Mesendoderm (in vitro differentiated cells): Measurements from ENCODE around the gene TPPP.

Source experiments
- DNase-seq: peaks from one replicate; pipeline ENCODE4 v3.0.0; 2013
- H2AK5ac ChIP-seq: 2 replicates; pipeline ENCODE4 v1.6.1; 2013; ENCODE audit warnings: low read length, inconsistent platforms
- H2BK120ac ChIP-seq: 2 replicates; pipeline ENCODE4 v1.6.1; 2013; ENCODE audit warnings: low read depth, mild to moderate bottlenecking, low read length, moderate library complexity, mixed read lengths
- H2BK15ac ChIP-seq: replicated peaks from 2 replicates; pipeline ENCODE4 v1.6.1; 2013; ENCODE audit warnings: low read depth, mild to moderate bottlenecking, moderate library complexity
- H2BK5ac ChIP-seq: 2 replicates; pipeline ENCODE4 v1.6.1; 2013; ENCODE audit warnings: low read length, inconsistent platforms
- H3K18ac ChIP-seq: 2 replicates; pipeline ENCODE4 v1.6.1; 2013; ENCODE audit warnings: mild to moderate bottlenecking, low read length, mixed read lengths
- H3K23ac ChIP-seq: one replicate; pipeline ENCODE4 v1.6.1; 2013; ENCODE audit warnings: low read length
- H3K27ac ChIP-seq: 2 replicates; pipeline ENCODE4 v1.5.1; 2013; ENCODE audit warnings: low read depth, mild to moderate bottlenecking, inconsistent platforms, low read length, moderate library complexity
- H3K27me3 ChIP-seq: 2 replicates; pipeline ENCODE4 v1.6.1; 2013; ENCODE audit warnings: low read length, control low read depth, mild to moderate bottlenecking, inconsistent platforms; ENCODE audit not compliant: insufficient read depth, poor library complexity
- H3K36me3 ChIP-seq: 2 replicates; pipeline ENCODE4 v1.6.1; 2013; ENCODE audit warnings: low read length, inconsistent platforms; ENCODE audit not compliant: control insufficient read depth, insufficient read depth
- H3K4ac ChIP-seq: one replicate; pipeline ENCODE4 v1.6.1; 2013; ENCODE audit warnings: low read depth, mild to moderate bottlenecking, low read length, moderate library complexity
- H3K4me1 ChIP-seq: 2 replicates; pipeline ENCODE4 v1.6.1; 2013; ENCODE audit warnings: low read depth, low read length, inconsistent platforms; ENCODE audit not compliant: control insufficient read depth
- H3K4me2 ChIP-seq: 2 replicates; pipeline ENCODE4 v1.6.1; 2013; ENCODE audit warnings: low read length
- H3K4me3 ChIP-seq: 2 replicates; pipeline ENCODE4 v1.5.1; 2013; ENCODE audit warnings: mild to moderate bottlenecking, low read length
- H3K56ac ChIP-seq: one replicate; pipeline ENCODE4 v1.6.1; 2013; ENCODE audit warnings: low read length
- H3K79me1 ChIP-seq: 2 replicates; pipeline ENCODE4 v1.6.1; 2013; ENCODE audit warnings: low read length, inconsistent platforms
- H3K79me2 ChIP-seq: 2 replicates; pipeline ENCODE4 v1.6.1; 2013; ENCODE audit warnings: mild to moderate bottlenecking, low read length; ENCODE audit not compliant: control insufficient read depth, insufficient read depth
- H3K9ac ChIP-seq: 2 replicates; pipeline ENCODE4 v1.6.1; 2013; ENCODE audit warnings: low read length, inconsistent platforms
- H4K5ac ChIP-seq: one replicate; pipeline ENCODE4 v1.6.1; 2013; ENCODE audit warnings: low read length
- H4K8ac ChIP-seq: one replicate; pipeline ENCODE4 v1.6.1; 2013; ENCODE audit warnings: low read depth, mild to moderate bottlenecking, control low read depth, low read length, moderate library complexity
- WGBS: extraction: QIAGEN DNeasy Blood & Tissue Kit; methylation state at CpG from one replicate; pipeline ENCODE4 v1.1.7; 2013; ENCODE audit warnings: low lambda C conversion rate, missing lambda C conversion rate; ENCODE audit not compliant: insufficient coverage; ENCODE audit errors: extremely low coverage; 5-methylcytosine and 5-hydroxymethylcytosine counted together

Gene TPPP

GRCh38 chr5:641331-641765 lies 51.8 kb downstream of the TPPP start:
- Histone ChIP-seq H2AK5ac (no peak overlapping the region), H3K36me3 (peaks cover 18% of the 10 kb centered on the region)

DNA sequence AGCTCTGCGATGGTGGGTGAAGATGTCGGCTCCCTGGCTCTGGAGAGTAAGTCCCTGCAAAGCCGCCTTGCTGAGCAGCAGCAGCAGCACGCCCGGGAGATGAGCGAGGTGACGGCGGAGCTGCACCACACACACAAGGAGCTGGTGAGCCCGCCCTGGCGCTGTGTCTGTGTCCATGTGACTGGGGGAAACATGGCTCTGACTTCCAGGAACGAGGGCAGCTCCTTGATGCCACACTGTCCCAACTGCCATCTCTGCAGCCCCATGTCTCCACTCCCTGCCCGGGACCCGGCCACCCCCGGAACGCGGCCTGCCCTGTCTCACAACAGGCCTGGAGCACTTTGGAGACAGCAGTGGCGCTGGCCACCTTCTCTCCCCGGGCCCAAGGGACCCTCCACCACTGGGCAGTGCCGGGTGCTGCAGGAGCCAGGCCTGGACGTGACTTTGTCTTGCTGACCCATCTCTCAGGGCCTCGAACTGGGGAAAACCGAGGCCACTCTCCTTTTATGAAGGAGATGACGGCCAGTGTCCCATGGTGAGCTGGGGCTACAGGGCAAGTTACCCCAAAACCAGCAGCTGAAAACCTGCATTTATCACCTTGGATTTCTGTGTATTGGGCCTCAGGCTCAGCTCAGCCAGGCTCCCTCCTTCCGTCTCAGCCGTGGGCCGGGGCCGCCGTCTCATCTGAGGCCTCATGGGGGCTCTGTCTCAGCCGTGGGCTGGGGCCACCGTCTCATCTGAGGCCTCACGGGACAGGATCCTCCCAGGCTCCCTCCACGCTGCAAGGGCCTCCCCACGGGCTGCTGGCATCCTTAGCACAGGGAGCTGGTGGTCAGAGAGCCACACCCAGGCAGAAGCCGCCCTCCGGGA lies 52.5 kb downstream of the TPPP start:
- Histone ChIP-seq H3K79me2 (no peaks in the 10 kb centered on the region), H3K23ac (no peak overlapping the region), H4K5ac (no peak overlapping the region), H2BK5ac (no peak overlapping the region), H3K4me2 (no peak overlapping the region), H3K9ac (no peak overlapping the region), H3K4ac (no peak overlapping the region), H2BK120ac (no peak overlapping the region), H3K36me3 (peaks cover 17% of the 10 kb centered on the region), H2AK5ac (no peak overlapping the region), H3K4me3 (no peak overlapping the region), H3K79me1 (no peaks in the 10 kb centered on the region), H3K18ac (no peak overlapping the region), H3K4me1 (no peaks in the 10 kb centered on the region), H3K56ac (no peak overlapping the region), H2BK15ac (no peak overlapping the region), H3K27me3 (no peaks in the 10 kb centered on the region), H3K27ac (no peak overlapping the region), H4K8ac (no peak overlapping the region)
- WGBS = no CpG with 5 or more reads among the region's 35 CpGs
- DNase-seq = no peak

More at GRCh38 chr5:641331-641765, 51.8 kb downstream of the TPPP start:
- Histone ChIP-seq H3K79me2 (no peaks in the 10 kb centered on the region), H3K18ac (no peak overlapping the region), H3K4me2 (no peak overlapping the region), H2BK120ac (no peak overlapping the region), H3K4me3 (no peak overlapping the region), H3K56ac (no peak overlapping the region), H3K4ac (no peak overlapping the region), H2BK5ac (no peak overlapping the region), H4K8ac (no peak overlapping the region), H3K9ac (no peak overlapping the region), H3K27ac (no peak overlapping the region), H3K23ac (no peak overlapping the region), H4K5ac (no peak overlapping the region), H3K79me1 (no peaks in the 10 kb centered on the region), H3K4me1 (no peaks in the 10 kb centered on the region), H3K27me3 (no peaks in the 10 kb centered on the region), H2BK15ac (no peak overlapping the region)
- no CpG with 5 or more reads among the region's 14 CpGs for WGBS
- no peak for DNase-seq

GRCh38 chr5:639584-640213 lies 53.5 kb downstream of the TPPP start:
- Histone ChIP-seq H4K8ac (no peak overlapping the region), H3K18ac (no peak overlapping the region), H3K4me1 (no peaks in the 10 kb centered on the region), H4K5ac (no peak overlapping the region), H2BK120ac (no peak overlapping the region), H3K9ac (no peak overlapping the region), H3K4me2 (no peak overlapping the region), H3K23ac (no peak overlapping the region), H3K27me3 (no peaks in the 10 kb centered on the region), H3K4me3 (no peak overlapping the region), H3K79me2 (no peaks in the 10 kb centered on the region), H3K4ac (no peak overlapping the region), H3K27ac (no peak overlapping the region), H2AK5ac (no peak overlapping the region), H3K36me3 (peaks cover 18% of the 10 kb centered on the region), H2BK5ac (no peak overlapping the region), H3K79me1 (no peaks in the 10 kb centered on the region), H3K56ac (no peak overlapping the region), H2BK15ac (no peak overlapping the region)
- DNase-seq = no peak
- WGBS = no CpG with 5 or more reads among the region's 20 CpGs

- H3K79me1 ChIP-seq = no peaks in the 10 kb centered on the region
- no peak overlapping the region for H3K27ac ChIP-seq
- DNase-seq = no peak
Measured at GRCh38 chr5:639253-639530, 54.0 kb downstream of the TPPP start.

GRCh38 chr5:638501-639252 lies 54.5 kb downstream of the TPPP start:
- no peaks in the 10 kb centered on the region for H3K79me1 ChIP-seq
- no peak overlapping the region for H3K23ac ChIP-seq
- H4K5ac ChIP-seq = no peak overlapping the region
- H2BK15ac ChIP-seq = no peak overlapping the region
- no peak overlapping the region for H4K8ac ChIP-seq
- no peaks in the 10 kb centered on the region for H3K27me3 ChIP-seq
- DNase-seq = no peak
- no peaks in the 10 kb centered on the region for H3K4me1 ChIP-seq
- no peak overlapping the region for H2AK5ac ChIP-seq
- WGBS = no CpG with 5 or more reads among the region's 29 CpGs
- no peak overlapping the region for H3K4me2 ChIP-seq
- H3K9ac ChIP-seq = no peak overlapping the region
- no peak overlapping the region for H3K56ac ChIP-seq
- no peak overlapping the region for H3K18ac ChIP-seq
- no peak overlapping the region for H2BK5ac ChIP-seq
- H3K36me3 ChIP-seq = peaks cover 18% of the 10 kb centered on the region
- no peak overlapping the region for H3K4ac ChIP-seq
- no peak overlapping the region for H2BK120ac ChIP-seq
- no peak overlapping the region for H3K27ac ChIP-seq
- no peak overlapping the region for H3K4me3 ChIP-seq
- no peaks in the 10 kb centered on the region for H3K79me2 ChIP-seq

More at GRCh38 chr5:639253-639530, 54.0 kb downstream of the TPPP start:
- H2BK5ac ChIP-seq = no peak overlapping the region
- H2AK5ac ChIP-seq = no peak overlapping the region
- H4K8ac ChIP-seq = no peak overlapping the region
- no peak overlapping the region for H3K56ac ChIP-seq
- no peak overlapping the region for H3K9ac ChIP-seq
- WGBS = no CpG with 5 or more reads among the region's 9 CpGs
- no peak overlapping the region for H3K18ac ChIP-seq
- no peak overlapping the region for H4K5ac ChIP-seq
- H2BK120ac ChIP-seq = no peak overlapping the region
- no peaks in the 10 kb centered on the region for H3K79me2 ChIP-seq
- no peak overlapping the region for H3K4me2 ChIP-seq
- H3K4ac ChIP-seq = no peak overlapping the region
- no peak overlapping the region for H2BK15ac ChIP-seq
- H3K27me3 ChIP-seq = no peaks in the 10 kb centered on the region
- peaks cover 17% of the 10 kb centered on the region for H3K36me3 ChIP-seq
- H3K4me1 ChIP-seq = no peaks in the 10 kb centered on the region
- no peak overlapping the region for H3K4me3 ChIP-seq
- H3K23ac ChIP-seq = no peak overlapping the region
